ENCODE results near the gene HOTAIR. TPM values are rescaled to one million over a fixed set of nuclear protein-coding genes. Genes with fewer than 3 reads are reported as not detected.

Gene HOTAIR
- total and polyA plus RNA-seq, 4 donors, result not detected

- DNase-seq (ENCODE audit: low spot score), result no peak
- Histone ChIP-seq H3K4me1 (ENCODE audit: control insufficient read depth in 4 of 4, insufficient read depth in 4 of 4, low read length in 3 of 4) (peaks cover 6 to 16% (median 11%) of the 10 kb centered on the region in 4 donors), H3K9ac (ENCODE audit: low read depth in 1 of 2, low read length in 2 of 2) (no peak overlapping the region), H3K9me3 (ENCODE audit: control insufficient read depth in 4 of 4, low read length in 3 of 4) (no peaks in the 10 kb centered on the region), H3K27me3 (ENCODE audit: control insufficient read depth in 4 of 4, insufficient read depth in 4 of 4, low read length in 3 of 4) (peaks cover 5 to 49% (median 12%) of the 10 kb centered on the region in 4 donors), H3K4me3 (ENCODE audit: low read depth in 1 of 3, low read length in 3 of 3) (no peak overlapping the region), H3K36me3 (ENCODE audit: control insufficient read depth in 4 of 4, insufficient read depth in 3 of 4, low read depth in 1 of 4, low read length in 3 of 4) (no peaks in the 10 kb centered on the region), H3K27ac (ENCODE audit: low read depth in 1 of 2, low read length in 2 of 2) (no peak overlapping the region)
- TF ChIP-seq, protein P1, sequence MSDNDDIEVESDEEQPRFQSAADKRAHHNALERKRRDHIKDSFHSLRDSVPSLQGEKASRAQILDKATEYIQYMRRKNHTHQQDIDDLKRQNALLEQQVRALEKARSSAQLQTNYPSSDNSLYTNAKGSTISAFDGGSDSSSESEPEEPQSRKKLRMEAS (IDR thresholded peaks at IDR 0.05), result no peak
- TF ChIP-seq RAD21 (IDR thresholded peaks at IDR 0.05), result no peak
- WGBS, result 14% methylated on average over 20 of the region's 20 CpGs
Measured at GRCh38 chr12:54004063-54004840, 29.5 kb upstream of the HOTAIR start.

GRCh38 chr12:54003625-54004024 is 28.9 kb upstream of the HOTAIR start:
- no peak for TF ChIP-seq HNF4A (conservative IDR thresholded peaks at IDR 0.05)
- no peak for TF ChIP-seq SP1 (IDR thresholded peaks at IDR 0.05)
- no peaks in the 10 kb centered on the region for H3K36me3 ChIP-seq (ENCODE audit: control insufficient read depth in 4 of 4, insufficient read depth in 3 of 4, low read depth in 1 of 4, low read length in 3 of 4)
- WGBS, result 26% methylated on average over 3 of the region's 3 CpGs

DNA sequence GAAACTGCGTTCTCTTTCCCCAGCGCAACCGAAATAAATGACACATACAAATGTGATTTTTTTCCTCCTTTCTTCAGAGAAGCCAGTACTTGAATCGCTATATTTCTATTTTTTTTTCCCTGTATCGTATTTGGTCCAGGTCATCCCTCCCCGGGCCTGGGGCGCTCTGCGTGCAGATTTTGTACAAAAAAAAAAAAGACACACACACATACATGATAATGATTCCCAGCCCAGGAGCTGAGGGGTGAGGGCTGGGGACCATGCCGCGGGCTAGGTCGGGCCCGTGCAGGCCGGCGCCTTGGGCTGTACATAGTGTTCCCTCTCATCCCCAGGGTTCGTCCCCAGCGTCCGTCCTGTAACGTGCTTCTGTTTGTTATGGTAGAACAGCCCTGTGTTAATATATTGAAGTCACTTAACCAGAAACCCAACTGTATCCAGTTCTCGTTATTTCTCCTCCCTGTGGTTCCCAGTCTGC is 28.2 kb upstream of the HOTAIR start:
- Histone ChIP-seq H3K27me3 (ENCODE audit: control insufficient read depth in 4 of 4, insufficient read depth in 4 of 4, low read length in 3 of 4) (peaks cover 7 to 53% (median 11%) of the 10 kb centered on the region in 4 donors), H3K4me3 (ENCODE audit: low read depth in 1 of 3, low read length in 3 of 3) (no peak overlapping the region), H3K9me3 (ENCODE audit: control insufficient read depth in 4 of 4, low read length in 3 of 4) (no peaks in the 10 kb centered on the region), H3K4me1 (ENCODE audit: control insufficient read depth in 4 of 4, insufficient read depth in 4 of 4, low read length in 3 of 4) (peaks cover 6 to 15% (median 10%) of the 10 kb centered on the region in 4 donors), H3K27ac (ENCODE audit: low read depth in 1 of 2, low read length in 2 of 2) (no peak overlapping the region), H3K9ac (ENCODE audit: low read depth in 1 of 2, low read length in 2 of 2) (no peak overlapping the region), H3K36me3 (ENCODE audit: control insufficient read depth in 4 of 4, insufficient read depth in 3 of 4, low read depth in 1 of 4, low read length in 3 of 4) (no peaks in the 10 kb centered on the region)
- no peak for DNase-seq (ENCODE audit: low spot score)
- TF ChIP-seq SP1 (IDR thresholded peaks at IDR 0.05) (no peak), FOXA2 (IDR thresholded peaks at IDR 0.05) (no peak), ATF3 (IDR thresholded peaks at IDR 0.05) (no peak)
- TF ChIP-seq, protein P1 (IDR thresholded peaks at IDR 0.05), result no peak
- WGBS, result 22% methylated on average over 19 of the region's 19 CpGs

More at GRCh38 chr12:54003625-54004024, 28.9 kb upstream of the HOTAIR start:
- no peak overlapping the region for H3K27ac ChIP-seq (ENCODE audit: low read depth in 1 of 2, low read length in 2 of 2)
- peaks cover 6 to 15% (median 10%) of the 10 kb centered on the region in 4 donors for H3K4me1 ChIP-seq (ENCODE audit: control insufficient read depth in 4 of 4, insufficient read depth in 4 of 4, low read length in 3 of 4)
- H3K4me3 ChIP-seq (ENCODE audit: low read depth in 1 of 3, low read length in 3 of 3), result no peak overlapping the region
- peaks cover 5 to 52% (median 12%) of the 10 kb centered on the region in 4 donors for H3K27me3 ChIP-seq (ENCODE audit: control insufficient read depth in 4 of 4, insufficient read depth in 4 of 4, low read length in 3 of 4)
- H3K9ac ChIP-seq (ENCODE audit: low read depth in 1 of 2, low read length in 2 of 2), result no peak overlapping the region
- no peaks in the 10 kb centered on the region for H3K9me3 ChIP-seq (ENCODE audit: control insufficient read depth in 4 of 4, low read length in 3 of 4)
- no peak for DNase-seq (ENCODE audit: low spot score)

DNA sequence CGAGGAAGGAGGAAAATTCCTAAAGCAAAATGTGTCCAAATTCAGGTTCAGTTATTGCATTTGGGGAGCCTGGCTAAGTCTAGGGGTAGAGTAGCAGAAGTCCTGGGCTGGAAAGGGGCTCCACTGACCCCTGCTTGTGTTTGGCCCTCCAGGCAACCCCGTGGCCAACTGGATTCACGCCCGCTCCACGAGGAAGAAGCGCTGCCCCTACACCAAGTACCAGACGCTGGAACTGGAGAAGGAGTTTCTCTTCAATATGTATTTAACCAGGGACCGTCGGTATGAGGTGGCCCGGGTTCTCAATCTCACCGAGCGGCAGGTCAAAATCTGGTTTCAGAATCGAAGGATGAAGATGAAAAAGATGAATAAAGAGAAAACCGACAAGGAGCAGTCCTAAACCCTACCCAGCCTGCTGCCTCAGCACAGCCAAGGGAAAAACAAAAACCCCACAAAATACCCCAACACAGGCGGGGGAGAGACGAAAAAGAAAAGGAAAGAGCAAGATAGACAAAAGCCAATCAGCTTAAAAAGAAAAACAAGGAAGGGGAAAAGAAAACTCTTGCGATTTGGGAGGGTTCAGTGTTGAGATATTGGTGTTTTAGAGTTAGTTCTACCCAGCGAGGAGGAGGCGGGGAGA is 27.6 kb upstream of the HOTAIR start:
- Histone ChIP-seq H3K4me3 (ENCODE audit: low read depth in 1 of 3, low read length in 3 of 3) (no peak overlapping the region), H3K27ac (ENCODE audit: low read depth in 1 of 2, low read length in 2 of 2) (no peak overlapping the region), H3K9me3 (ENCODE audit: control insufficient read depth in 4 of 4, low read length in 3 of 4) (no peaks in the 10 kb centered on the region), H3K27me3 (ENCODE audit: control insufficient read depth in 4 of 4, insufficient read depth in 4 of 4, low read length in 3 of 4) (peaks cover 6 to 53% (median 11%) of the 10 kb centered on the region in 4 donors), H3K9ac (ENCODE audit: low read depth in 1 of 2, low read length in 2 of 2) (no peak overlapping the region), H3K4me1 (ENCODE audit: control insufficient read depth in 4 of 4, insufficient read depth in 4 of 4, low read length in 3 of 4) (peaks cover 6 to 15% (median 10%) of the 10 kb centered on the region in 4 donors), H3K36me3 (ENCODE audit: control insufficient read depth in 4 of 4, insufficient read depth in 3 of 4, low read depth in 1 of 4, low read length in 3 of 4) (no peaks in the 10 kb centered on the region)
- DNase-seq (ENCODE audit: low spot score), result no peak
- 13% methylated on average over 19 of the region's 19 CpGs for WGBS
- TF ChIP-seq SP1 (IDR thresholded peaks at IDR 0.05) (no peak), HNF4A (conservative IDR thresholded peaks at IDR 0.05) (no peak), FOXA1 (IDR thresholded peaks at IDR 0.05) (no peak), CTCF (IDR thresholded peaks at IDR 0.05; ENCODE audit: low read depth, low read length, missing input control) (no peak), NR2F2 (IDR thresholded peaks at IDR 0.05) (no peak), ZBTB33 (IDR thresholded peaks at IDR 0.05) (no peak)
